K562 (cell line): ENCODE data around the gene SERPINB12.

Experiments
- CREB1 ChIP-seq, 2 experiments: sonication (generic) in 1 of 2; formaldehyde crosslinking in 1 of 2; IDR thresholded peaks; 2 replicates each; pipeline versions ENCODE4 v1.6.1 to v1.8.0; 2012 to 2022; ENCODE audit warnings: inconsistent platforms in 1 of 2, mild to moderate bottlenecking in 1 of 2, missing genetic modification reagents in 1 of 2, moderate library complexity in 1 of 2
- CTCF ChIP-seq, 3 experiments: IDR thresholded peaks in 2 of 3; conservative IDR thresholded peaks in 1 of 3; 2 replicates each; pipeline ENCODE4 v1.5.1; 2011 to 2012; ENCODE audit warnings: low read length in 3 of 3, mild to moderate bottlenecking in 3 of 3, control low read depth in 2 of 3, improper control_type of control experiment in 1 of 3, inconsistent platforms in 1 of 3, low read depth in 1 of 3, mixed read lengths in 1 of 3, moderate library complexity in 1 of 3; ENCODE audit not compliant: insufficient read depth in 2 of 3
- DLX4 ChIP-seq: fragments of 250-450 bp; sonication (Bioruptor Pico); IDR thresholded peaks from 2 replicates; pipeline ENCODE4 v1.6.1; 2021; ENCODE audit warnings: mild to moderate bottlenecking
- HDAC2 ChIP-seq: fragments of 450-650 bp; IDR thresholded peaks from 2 replicates; pipeline ENCODE4 v1.6.1; 2016; ENCODE audit warnings: mild to moderate bottlenecking
- SETDB1 ChIP-seq: IDR thresholded peaks from one replicate; pipeline ENCODE4 v1.6.1; 2012; ENCODE audit warnings: low read length, control low read depth, inconsistent platforms
- SIN3A ChIP-seq, 2 experiments: fragments of 150-350 bp in 1 of 2; IDR thresholded peaks; 2 replicates each; pipeline ENCODE4 v1.6.1; 2011 to 2016; ENCODE audit warnings: borderline replicate concordance in 2 of 2, low read depth in 2 of 2, low read length in 2 of 2, mild to moderate bottlenecking in 2 of 2, moderate library complexity in 2 of 2; ENCODE audit not compliant: control insufficient read depth in 1 of 2
- TEAD1 ChIP-seq, 2 experiments: fragments of 450-650 bp in 1 of 2; sonication (generic) in 1 of 2; formaldehyde crosslinking; IDR thresholded peaks; 2 replicates each; pipeline versions ENCODE4 v1.4.0 to v1.8.0; 2020 to 2022; ENCODE audit warnings: mild to moderate bottlenecking in 2 of 2, missing genetic modification reagents in 1 of 2
- TEAD2 ChIP-seq: fragments of 450-650 bp; IDR thresholded peaks from 2 replicates; pipeline ENCODE4 v1.6.1; 2016; ENCODE audit warnings: missing genetic modification characterization, control low read depth, missing compliant biosample characterization
- YY1 ChIP-seq, 3 experiments: IDR thresholded peaks; 2 replicates each; pipeline ENCODE4 v1.6.1; 2011; ENCODE audit warnings: low read length in 2 of 3, mild to moderate bottlenecking in 2 of 3, moderate library complexity in 2 of 3, borderline replicate concordance in 1 of 3, control low read depth in 1 of 3, low read depth in 1 of 3; ENCODE audit not compliant: insufficient read depth in 3 of 3, insufficient replicate concordance in 2 of 3, control insufficient read depth in 1 of 3, insufficient read length in 1 of 3; ENCODE audit errors: extremely low read depth in 1 of 3
- ZNF764 ChIP-seq: fragments of 250-450 bp; sonication (Bioruptor Pico); IDR thresholded peaks from 2 replicates; pipeline ENCODE4 v1.4.0; 2020; ENCODE audit warnings: low read depth, mild to moderate bottlenecking, moderate library complexity
- TF ChIP-seq, protein P1 (sequence below): fragments of 450-650 bp; formaldehyde crosslinking; IDR thresholded peaks from 2 replicates; pipeline ENCODE4 v1.4.0; 2020; ENCODE audit warnings: mild to moderate bottlenecking
- TF ChIP-seq, protein P2 (sequence below): fragments of 450-650 bp; IDR thresholded peaks from 2 replicates; pipeline ENCODE4 v1.6.1; 2018; ENCODE audit not compliant: partially characterized antibody

DNA sequence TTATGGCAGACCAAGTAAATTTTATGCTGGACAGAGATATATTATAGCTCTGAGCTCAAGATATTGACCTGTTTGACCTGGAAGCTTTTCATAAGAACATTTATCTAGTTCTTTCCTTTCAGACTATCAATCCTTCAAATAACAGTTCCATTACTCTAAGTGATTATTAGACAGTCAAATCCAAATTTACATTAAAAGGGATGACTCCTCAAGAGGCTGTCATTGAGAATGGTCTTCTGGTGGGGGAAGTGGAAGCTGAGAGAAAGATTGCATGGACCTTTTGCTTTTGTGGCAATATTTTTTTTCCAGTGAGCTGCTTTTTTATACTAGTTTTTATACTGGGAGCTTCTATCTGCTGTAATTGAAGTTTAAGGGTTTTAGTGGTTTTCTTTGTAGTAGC lies 14.9 kb upstream of the SERPINB12 start:
- TF ChIP-seq CTCF (IDR thresholded peaks at IDR 0.05 in 2 of 3, conservative IDR thresholded peaks at IDR 0.05 in 1 of 3; ENCODE audit: insufficient read depth in 2 of 3, low read depth in 1 of 3, low read length in 3 of 3), result no peak
- TF ChIP-seq CREB1 (IDR thresholded peaks at IDR 0.05), result no peak
- TF ChIP-seq CREB1 (CRISPR knock-in tag; IDR thresholded peaks at IDR 0.05), result no peak
- TF ChIP-seq SIN3A (IDR thresholded peaks at IDR 0.05; ENCODE audit: borderline replicate concordance in 2 of 2, control insufficient read depth in 1 of 2, low read depth in 2 of 2, low read length in 2 of 2), result no peak
- TF ChIP-seq YY1 (IDR thresholded peaks at IDR 0.05; ENCODE audit: borderline replicate concordance in 1 of 3, control insufficient read depth in 1 of 3, extremely low read depth in 1 of 3, insufficient read depth in 3 of 3, insufficient read length in 1 of 3, insufficient replicate concordance in 2 of 3, low read depth in 1 of 3, low read length in 2 of 3), result no peak
- no peak for TF ChIP-seq TEAD2 (tag)
- TF ChIP-seq HDAC2, result no peak
- TF ChIP-seq, protein P1, sequence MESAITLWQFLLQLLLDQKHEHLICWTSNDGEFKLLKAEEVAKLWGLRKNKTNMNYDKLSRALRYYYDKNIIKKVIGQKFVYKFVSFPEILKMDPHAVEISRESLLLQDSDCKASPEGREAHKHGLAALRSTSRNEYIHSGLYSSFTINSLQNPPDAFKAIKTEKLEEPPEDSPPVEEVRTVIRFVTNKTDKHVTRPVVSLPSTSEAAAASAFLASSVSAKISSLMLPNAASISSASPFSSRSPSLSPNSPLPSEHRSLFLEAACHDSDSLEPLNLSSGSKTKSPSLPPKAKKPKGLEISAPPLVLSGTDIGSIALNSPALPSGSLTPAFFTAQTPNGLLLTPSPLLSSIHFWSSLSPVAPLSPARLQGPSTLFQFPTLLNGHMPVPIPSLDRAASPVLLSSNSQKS, result no peak
- TF ChIP-seq, protein P2, sequence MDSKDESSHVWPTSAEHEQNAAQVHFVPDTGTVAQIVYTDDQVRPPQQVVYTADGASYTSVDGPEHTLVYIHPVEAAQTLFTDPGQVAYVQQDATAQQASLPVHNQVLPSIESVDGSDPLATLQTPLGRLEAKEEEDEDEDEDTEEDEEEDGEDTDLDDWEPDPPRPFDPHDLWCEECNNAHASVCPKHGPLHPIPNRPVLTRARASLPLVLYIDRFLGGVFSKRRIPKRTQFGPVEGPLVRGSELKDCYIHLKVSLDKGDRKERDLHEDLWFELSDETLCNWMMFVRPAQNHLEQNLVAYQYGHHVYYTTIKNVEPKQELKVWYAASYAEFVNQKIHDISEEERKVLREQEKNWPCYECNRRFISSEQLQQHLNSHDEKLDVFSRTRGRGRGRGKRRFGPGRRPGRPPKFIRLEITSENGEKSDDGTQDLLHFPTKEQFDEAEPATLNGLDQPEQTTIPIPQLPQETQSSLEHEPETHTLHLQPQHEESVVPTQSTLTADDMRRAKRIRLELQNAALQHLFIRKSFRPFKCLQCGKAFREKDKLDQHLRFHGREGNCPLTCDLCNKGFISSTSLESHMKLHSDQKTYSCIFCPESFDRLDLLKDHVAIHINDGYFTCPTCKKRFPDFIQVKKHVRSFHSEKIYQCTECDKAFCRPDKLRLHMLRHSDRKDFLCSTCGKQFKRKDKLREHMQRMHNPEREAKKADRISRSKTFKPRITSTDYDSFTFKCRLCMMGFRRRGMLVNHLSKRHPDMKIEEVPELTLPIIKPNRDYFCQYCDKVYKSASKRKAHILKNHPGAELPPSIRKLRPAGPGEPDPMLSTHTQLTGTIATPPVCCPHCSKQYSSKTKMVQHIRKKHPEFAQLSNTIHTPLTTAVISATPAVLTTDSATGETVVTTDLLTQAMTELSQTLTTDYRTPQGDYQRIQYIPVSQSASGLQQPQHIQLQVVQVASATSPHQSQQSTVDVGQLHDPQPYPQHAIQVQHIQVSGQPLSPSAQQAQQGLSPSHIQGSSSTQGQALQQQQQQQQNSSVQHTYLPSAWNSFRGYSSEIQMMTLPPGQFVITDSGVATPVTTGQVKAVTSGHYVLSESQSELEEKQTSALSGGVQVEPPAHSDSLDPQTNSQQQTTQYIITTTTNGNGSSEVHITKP, result no peak
- no peak for TF ChIP-seq SETDB1
- TF ChIP-seq ZNF764 (CRISPR knock-in tag), result no peak
- no peak for TF ChIP-seq TEAD1 (CRISPR knock-in tag; IDR thresholded peaks at IDR 0.05)
- TF ChIP-seq DLX4 (CRISPR knock-in tag), result no peak
